NOMO-1 treated with DMSO at 0.1 percent for 48 hours (cell line): ENCODE results near the gene SULT1B1.

Experiments used
- DNase-seq: peaks from one replicate; lab custom pipeline; 2025; ENCODE audit not compliant: unreplicated experiment; lab: John Stamatoyannopoulos, UW

SULT1B1 gene

GRCh38 chr4:69702201-69702600, 58.2 kb downstream of the SULT1B1 start:
- no peak for DNase-seq

GRCh38 chr4:69701696-69702095, 58.7 kb downstream of the SULT1B1 start:
- DNase-seq, result no peak

GRCh38 chr4:69697536-69698242, 62.7 kb downstream of the SULT1B1 start:
- DNase-seq, result no peak

- peak; percentile 52 for DNase-seq
These were observed 70.8 kb downstream of the SULT1B1 start for GRCh38 chr4:69689599-69689998.

GRCh38 chr4:69684804-69685203, 75.6 kb downstream of the SULT1B1 start:
- no peak for DNase-seq
